ENCODE results near the gene PAGE1. TPM values are rescaled to one million over a fixed set of nuclear protein-coding genes. Genes with fewer than 3 reads are reported as not detected.

Gene PAGE1
- total and polyA plus RNA-seq, 2 donors (not counting 3 experiments of a cell fraction or from before 2014, with no cell fraction given) = not detected

- intact Hi-C loops (cut with micrococcal nuclease) = no loop called here
- no peak for FAIRE-seq
Measured at GRCh38 chrX:49727847-49728246, 32.1 kb upstream of the PAGE1 start.

GRCh38 chrX:49726966-49727365 lies 31.2 kb upstream of the PAGE1 start:
- Histone ChIP-seq H3K9me1 (replicated peaks; ENCODE audit: control insufficient read depth, extremely low read depth, insufficient read depth, low read length) (no peaks in the 10 kb centered on the region), H3K4me1 (ENCODE audit: control insufficient read depth, extremely low read depth, insufficient read depth, low read length) (no peaks in the 10 kb centered on the region), H3K36me3 (ENCODE audit: control insufficient read depth in 2 of 2, extremely low read depth in 1 of 2, insufficient read depth in 2 of 2, low read length in 2 of 2) (no peaks in the 10 kb centered on the region), H3K4me3 (replicated peaks in 1 of 3; ENCODE audit: insufficient read depth in 1 of 3, low read depth in 1 of 3, low read length in 3 of 3) (no peak overlapping the region), H3K9me3 (replicated peaks; ENCODE audit: control insufficient read depth, insufficient read depth, low read length) (no peaks in the 10 kb centered on the region), H3K4me2 (ENCODE audit: insufficient read depth, low read length) (no peak overlapping the region), H4K20me1 (replicated peaks; ENCODE audit: control insufficient read depth, extremely low read depth, insufficient read depth, low read length) (no peaks in the 10 kb centered on the region), H3K27me3 (ENCODE audit: control insufficient read depth in 2 of 2, insufficient read depth in 2 of 2, low read length in 2 of 2) (no peaks in the 10 kb centered on the region), H3K79me2 (ENCODE audit: control insufficient read depth, insufficient read depth, low read length) (no peaks in the 10 kb centered on the region), H3K9ac (replicated peaks; ENCODE audit: extremely low read depth, insufficient read depth, low read length) (no peak overlapping the region), H3K27ac (ENCODE audit: insufficient read depth, low read depth, low read length) (no peak overlapping the region), H2AFZ (ENCODE audit: low read depth, low read length) (no peak overlapping the region)
- no TSS peak for BruUV-seq (replicated peaks)
- no peak for DNase-seq (ENCODE audit: low read depth, low spot score)
- no peak for TF ChIP-seq POLR2A (IDR thresholded peaks at IDR 0.05; ENCODE audit: low read depth, low read length)
- no peak for TF ChIP-seq EZH2 (IDR thresholded peaks at IDR 0.05; ENCODE audit: borderline replicate concordance, low read depth, low read length, severe bottlenecking)
- TF ChIP-seq JUN (IDR thresholded peaks at IDR 0.05; ENCODE audit: borderline replicate concordance, insufficient read depth, insufficient read length, low read depth) = no peak
- no peak for TF ChIP-seq GATA2 (IDR thresholded peaks at IDR 0.05; ENCODE audit: insufficient read depth, insufficient read length, low read depth, low read length)
- no peak for TF ChIP-seq CTCF (IDR thresholded peaks at IDR 0.05; ENCODE audit: extremely low read depth in 1 of 2, insufficient read depth in 1 of 2, low read depth in 1 of 2, low read length in 2 of 2)
- no peak for TF ChIP-seq MAX (IDR thresholded peaks at IDR 0.05; ENCODE audit: insufficient read depth, insufficient read length)
- no peak for TF ChIP-seq MYC (IDR thresholded peaks at IDR 0.05; ENCODE audit: low read depth, low read length)
- no peak for TF ChIP-seq POLR2AphosphoS5 (IDR thresholded peaks at IDR 0.05; ENCODE audit: insufficient read depth, low read depth, low read length)
- TF ChIP-seq FOS (IDR thresholded peaks at IDR 0.05; ENCODE audit: borderline replicate concordance, insufficient read depth, low read length) = no peak
- dilution Hi-C loops (cut with MboI; ENCODE audit: extremely low pct_ligation_motif_present, low sequenced_read_pairs) = no loop called here
- intact Hi-C loops (cut with micrococcal nuclease) = no loop called here
- FAIRE-seq = no peak
- ChIA-PET CTCF (no interaction called here), POLR2A (no interaction called here)

More at GRCh38 chrX:49727847-49728246, 32.1 kb upstream of the PAGE1 start:
- Histone ChIP-seq H3K27me3 (ENCODE audit: control insufficient read depth in 2 of 2, insufficient read depth in 2 of 2, low read length in 2 of 2) (no peaks in the 10 kb centered on the region), H3K9me1 (replicated peaks; ENCODE audit: control insufficient read depth, extremely low read depth, insufficient read depth, low read length) (no peaks in the 10 kb centered on the region), H4K20me1 (replicated peaks; ENCODE audit: control insufficient read depth, extremely low read depth, insufficient read depth, low read length) (no peaks in the 10 kb centered on the region), H3K4me2 (ENCODE audit: insufficient read depth, low read length) (no peak overlapping the region), H3K4me1 (ENCODE audit: control insufficient read depth, extremely low read depth, insufficient read depth, low read length) (no peaks in the 10 kb centered on the region), H3K27ac (ENCODE audit: insufficient read depth, low read depth, low read length) (no peak overlapping the region), H3K4me3 (replicated peaks in 1 of 3; ENCODE audit: insufficient read depth in 1 of 3, low read depth in 1 of 3, low read length in 3 of 3) (no peak overlapping the region), H3K36me3 (ENCODE audit: control insufficient read depth in 2 of 2, extremely low read depth in 1 of 2, insufficient read depth in 2 of 2, low read length in 2 of 2) (no peaks in the 10 kb centered on the region), H2AFZ (ENCODE audit: low read depth, low read length) (no peak overlapping the region), H3K9me3 (replicated peaks; ENCODE audit: control insufficient read depth, insufficient read depth, low read length) (no peaks in the 10 kb centered on the region), H3K79me2 (ENCODE audit: control insufficient read depth, insufficient read depth, low read length) (no peaks in the 10 kb centered on the region), H3K9ac (replicated peaks; ENCODE audit: extremely low read depth, insufficient read depth, low read length) (no peak overlapping the region)
- DNase-seq (ENCODE audit: low read depth, low spot score) = no peak
- TF ChIP-seq EZH2 (IDR thresholded peaks at IDR 0.05; ENCODE audit: borderline replicate concordance, low read depth, low read length, severe bottlenecking) (no peak), FOS (IDR thresholded peaks at IDR 0.05; ENCODE audit: borderline replicate concordance, insufficient read depth, low read length) (no peak), CTCF (IDR thresholded peaks at IDR 0.05; ENCODE audit: extremely low read depth in 1 of 2, insufficient read depth in 1 of 2, low read depth in 1 of 2, low read length in 2 of 2) (no peak)
- BruUV-seq (replicated peaks) = no TSS peak
- CTCF ChIA-PET = no interaction called here
- POLR2A ChIA-PET = no interaction called here
- dilution Hi-C loops (cut with MboI; ENCODE audit: extremely low pct_ligation_motif_present, low sequenced_read_pairs) = no loop called here
